HCT116 (cell line): ENCODE measurements around the gene G2E3. TPM values are rescaled to one million over a fixed set of nuclear protein-coding genes. Genes with fewer than 3 reads are reported as not detected.
A peak's percentile ranks its signal among the peaks of the same experiment; 100 is the strongest.
"Not testable (repeated sequence)": the region's sequence is repeated elsewhere in the genome, so short reads cannot be mapped to it uniquely, and the experiment has no call there.

Experiments used
- ATAC-seq: fragments of 200-7000 bp; cut with Tn5 transposase; 2 replicates; pipeline ENCODE4 v1.9.1; 2020; ENCODE audit warnings: mild to moderate bottlenecking, moderate library complexity
- BruUV-seq: library from RNA; stranded (reverse); fragments of 400-500 nt; replicated peaks from 2 replicates; lab custom pipeline; 2021; lab: Mats Ljungman, UMichigan
- CTCF ChIA-PET: fragments of 300-600 bp; sonication (Branson Sonifier 250); formaldehyde crosslinking; loops from one replicate; lab custom pipeline; 2021; ENCODE audit warnings: antibody characterized with exemption; lab: Charles Lee
- POLR2A ChIA-PET: fragments of 300-600, 350-600 bp; sonication (Branson Sonifier 250); formaldehyde crosslinking; loops from one replicate; lab custom pipeline; 2021; ENCODE audit warnings: antibody characterized with exemption; lab: Charles Lee
- RAD21 ChIA-PET, 2 experiments: fragments of 300-600 bp; sonication (Branson Sonifier 250); formaldehyde crosslinking; loops; one replicate each; lab custom pipeline; 2023; ENCODE audit warnings: low total read pairs in 2 of 2; ENCODE audit not compliant: uncharacterized antibody in 2 of 2, unreplicated experiment in 2 of 2, low non-redundant PET in 1 of 2; lab: Charles Lee
- DNase-seq: peaks from one replicate; pipeline ENCODE4 v3.0.0-alpha.2; 2010; ENCODE audit warnings: low read depth, low spot score
- H2AFZ ChIP-seq: fragments of 200-600 bp; shearing (Covaris generic), sonication (generic); 2 replicates; pipeline ENCODE4 v1.6.1; 2017; ENCODE audit warnings: low read depth, mixed run types, mixed read lengths, antibody characterized with exemption, low read length; ENCODE audit not compliant: poor library complexity, severe bottlenecking
- H3K27ac ChIP-seq: 2 replicates; pipeline ENCODE4 v1.5.1; 2012; ENCODE audit warnings: low read depth, low read length
- H3K27me3 ChIP-seq: fragments of 200-600 bp; sonication (generic); 2 replicates; pipeline ENCODE4 v1.6.1; 2016; ENCODE audit warnings: mixed run types, low read length, mixed read lengths; ENCODE audit not compliant: insufficient read depth
- H3K36me3 ChIP-seq, 2 experiments: fragments of 200-500 bp in 1 of 2; fragments of 200-600 bp in 1 of 2; sonication (Bioruptor generic) in 1 of 2; sonication (generic) in 1 of 2; 2 replicates each; pipeline versions ENCODE4 v1.5.1 to v1.6.1; 2014 to 2016; ENCODE audit warnings: low read length in 2 of 2, inconsistent platforms in 1 of 2, mixed read lengths in 1 of 2, mixed run types in 1 of 2; ENCODE audit not compliant: insufficient read depth in 2 of 2, control insufficient read depth in 1 of 2
- H3K4me1 ChIP-seq, 2 experiments: fragments of 200-600 bp in 1 of 2; sonication (generic) in 1 of 2; 2 replicates each; pipeline versions ENCODE4 v1.5.1 to v1.6.1; 2012 to 2017; ENCODE audit warnings: low read length in 2 of 2, inconsistent platforms in 1 of 2, mild to moderate bottlenecking in 1 of 2, mixed read lengths in 1 of 2, mixed run types in 1 of 2, moderate library complexity in 1 of 2; ENCODE audit not compliant: insufficient read depth in 2 of 2, control insufficient read depth in 1 of 2
- H3K4me2 ChIP-seq: fragments of 200-600 bp; sonication (generic); 2 replicates; pipeline ENCODE4 v1.6.1; 2017; ENCODE audit warnings: mixed run types, low read length, mixed read lengths
- H3K4me3 ChIP-seq, 2 experiments: fragments of 200-600 bp in 1 of 2; sonication (generic) in 1 of 2; replicated peaks in 1 of 2; 2 replicates each; pipeline ENCODE4 v1.5.1; 2011 to 2016; ENCODE audit warnings: low read length in 2 of 2, control low read depth in 1 of 2, low read depth in 1 of 2, mild to moderate bottlenecking in 1 of 2, mixed read lengths in 1 of 2, mixed run types in 1 of 2
- H3K79me2 ChIP-seq: fragments of 200-600 bp; sonication (generic); 2 replicates; pipeline ENCODE4 v1.6.1; 2017; ENCODE audit warnings: mild to moderate bottlenecking, mixed run types, low read length, moderate library complexity, mixed read lengths; ENCODE audit not compliant: insufficient read depth
- H3K9ac ChIP-seq: fragments of 200-600 bp; sonication (generic); 2 replicates; pipeline ENCODE4 v1.6.1; 2016; ENCODE audit warnings: low read length, mixed read lengths
- H3K9me2 ChIP-seq: fragments of 200-600 bp; sonication (generic), shearing (Covaris generic); 2 replicates; pipeline ENCODE4 v1.6.1; 2017; ENCODE audit warnings: mixed run types, mild to moderate bottlenecking, moderate library complexity; ENCODE audit not compliant: insufficient read depth
- H3K9me3 ChIP-seq, 2 experiments: fragments of 200-500 bp in 1 of 2; fragments of 200-600 bp in 1 of 2; sonication (Bioruptor generic) in 1 of 2; sonication (generic) in 1 of 2; 2 replicates each; pipeline ENCODE4 v1.6.1; 2014 to 2017; ENCODE audit warnings: low read length in 2 of 2, mixed read lengths in 2 of 2, inconsistent platforms in 1 of 2, low read depth in 1 of 2, mild to moderate bottlenecking in 1 of 2, mixed run types in 1 of 2, moderate library complexity in 1 of 2; ENCODE audit not compliant: control insufficient read depth in 1 of 2, insufficient read depth in 1 of 2
- H4K20me1 ChIP-seq: fragments of 200-600 bp; sonication (generic), shearing (Covaris generic); 2 replicates; pipeline ENCODE4 v1.6.1; 2017; ENCODE audit warnings: mixed run types, mild to moderate bottlenecking, moderate library complexity; ENCODE audit not compliant: insufficient read depth
- CEBPB ChIP-seq: IDR thresholded peaks from 2 replicates; pipeline ENCODE4 v1.6.1; 2012; ENCODE audit warnings: low read depth
- CTCF ChIP-seq, 3 experiments: fragments of 200-600 bp in 1 of 3; sonication (generic) in 1 of 3; IDR thresholded peaks in 2 of 3; conservative IDR thresholded peaks in 1 of 3; 2 replicates each; pipeline ENCODE4 v1.5.1; 2012 to 2017; ENCODE audit warnings: low read depth in 2 of 3, low read length in 2 of 3, antibody characterized with exemption in 1 of 3, borderline replicate concordance in 1 of 3, control low read depth in 1 of 3, mild to moderate bottlenecking in 1 of 3, mixed read lengths in 1 of 3, mixed run types in 1 of 3, moderate library complexity in 1 of 3; ENCODE audit not compliant: insufficient read depth in 1 of 3
- EGR1 ChIP-seq: IDR thresholded peaks from 2 replicates; pipeline ENCODE4 v1.6.1; 2012; ENCODE audit warnings: low read depth
- ELF1 ChIP-seq: IDR thresholded peaks from 2 replicates; pipeline ENCODE4 v1.6.1; 2012; ENCODE audit warnings: low read depth, borderline replicate concordance
- EZH2 ChIP-seq: fragments of 200-600 bp; sonication (generic); IDR thresholded peaks from 2 replicates; pipeline ENCODE4 v1.6.1; 2017; ENCODE audit warnings: antibody characterized with exemption, mixed run types
- FOSL1 ChIP-seq: IDR thresholded peaks from 2 replicates; pipeline ENCODE4 v1.6.1; 2012; ENCODE audit warnings: low read depth
- POLR2A ChIP-seq: IDR thresholded peaks from 2 replicates; pipeline ENCODE4 v1.7.0; 2011; ENCODE audit warnings: borderline replicate concordance; ENCODE audit not compliant: insufficient read depth, insufficient read length; ENCODE audit errors: extremely low read depth
- POLR2AphosphoS5 ChIP-seq: IDR thresholded peaks from 2 replicates; pipeline ENCODE4 v1.6.1; 2011; ENCODE audit warnings: mild to moderate bottlenecking, low read depth, low read length, moderate library complexity
- RAD21 ChIP-seq: IDR thresholded peaks from 2 replicates; pipeline ENCODE4 v1.6.1; 2012; ENCODE audit warnings: low read depth, mild to moderate bottlenecking
- SRF ChIP-seq: IDR thresholded peaks from 2 replicates; pipeline ENCODE4 v1.6.1; 2012; ENCODE audit warnings: low read depth
- YY1 ChIP-seq: IDR thresholded peaks from 2 replicates; pipeline ENCODE4 v1.6.1; 2011; ENCODE audit warnings: low read length, low read depth, moderate library complexity, mild to moderate bottlenecking; ENCODE audit not compliant: insufficient replicate concordance; ENCODE audit errors: extremely low read depth
- ZFX ChIP-seq: fragments of 450-650 bp; IDR thresholded peaks from 2 replicates; pipeline ENCODE4 v1.6.1; 2017
- intact Hi-C: fragments of 100-400 bp; cut with micrococcal nuclease; formaldehyde crosslinking; loops from 2 replicates; pipeline ENCODE4 v1.10.0; 2022
- total RNA-seq: library from RNA; stranded (reverse); gene quantifications from one replicate; pipeline ENCODE4 v1.2.1, GENCODE V29; 2021; ENCODE audit not compliant: unreplicated experiment

Gene G2E3
- total RNA-seq, 1 experiment from 2014 or later = 47.0 TPM

DNA sequence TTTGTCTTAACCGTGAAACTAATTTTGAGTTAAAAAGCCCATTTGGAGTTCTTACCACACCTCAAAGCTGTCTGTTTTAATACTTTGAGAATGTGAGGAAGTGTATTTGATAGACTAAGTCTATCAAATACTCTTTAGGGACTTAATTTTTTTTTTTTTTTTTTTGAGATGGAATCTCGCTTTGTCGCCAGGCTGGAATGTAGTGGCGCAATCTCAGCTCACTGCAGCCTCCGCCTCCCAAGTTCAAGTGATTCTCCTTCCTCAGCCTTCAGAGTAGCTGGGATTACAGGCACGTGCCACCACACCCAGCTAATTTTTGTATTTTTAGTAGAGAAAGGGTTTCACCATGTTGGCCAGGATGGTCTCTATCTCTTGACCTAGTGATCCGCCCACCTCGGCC is 70.5 kb downstream of the G2E3 start:
- intact Hi-C loops = not testable (repeated sequence)
- peaks cover 76% of the 10 kb centered on the region for H3K79me2 ChIP-seq

DNA sequence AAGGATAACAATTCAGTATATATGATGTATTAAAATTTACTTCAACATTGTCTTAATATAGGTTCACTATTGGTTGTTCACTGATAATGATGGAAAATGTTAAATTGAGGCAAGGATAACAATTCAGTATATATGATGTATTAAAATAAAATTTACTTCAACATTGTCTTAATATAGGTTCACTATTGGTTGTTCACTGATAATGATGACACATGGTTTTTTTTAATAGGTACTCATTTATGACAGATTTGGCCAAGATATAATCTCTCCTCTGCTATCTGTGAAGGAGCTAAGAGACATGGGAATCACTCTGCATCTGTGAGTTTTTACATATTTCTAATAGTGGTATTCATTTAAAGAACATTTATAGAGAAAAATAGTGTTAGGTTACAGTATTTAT is 71.3 kb downstream of the G2E3 start:
- CTCF ChIA-PET = no interaction called here
- no peak for TF ChIP-seq POLR2AphosphoS5
- no peak for TF ChIP-seq YY1
- no peak for TF ChIP-seq ELF1
- no peak for TF ChIP-seq FOSL1
- TF ChIP-seq POLR2A = no peak
- TF ChIP-seq CTCF (IDR thresholded peaks at IDR 0.05 in 2 of 3, conservative IDR thresholded peaks at IDR 0.05 in 1 of 3; ENCODE audit: borderline replicate concordance in 1 of 3, insufficient read depth in 1 of 3, low read depth in 2 of 3, low read length in 2 of 3) = no peak
- no peak for TF ChIP-seq SRF
- no peak for TF ChIP-seq EGR1
- TF ChIP-seq EZH2 = no peak
- TF ChIP-seq ZFX = no peak
- no peak for TF ChIP-seq RAD21
- TF ChIP-seq, all 23 proteins: peak for 0
- Histone ChIP-seq H3K4me2 (no peak overlapping the region), H3K4me1 (peaks cover 0 to 16% of the 10 kb centered on the region in 2 experiments; a peak in 2 of 4 replicates), H3K27ac (no peak overlapping the region), H4K20me1 (no peaks in the 10 kb centered on the region), H3K36me3 (peaks cover 11 to 13% of the 10 kb centered on the region in 2 experiments; a peak in 3 of 4 replicates), H3K9ac (no peak overlapping the region), H3K9me2 (no peaks in the 10 kb centered on the region), H3K27me3 (no peaks in the 10 kb centered on the region), H3K4me3 (no peak overlapping the region), H2AFZ (no peak overlapping the region), H3K79me2 (peaks cover 68% of the 10 kb centered on the region), H3K9me3 (no peaks in the 10 kb centered on the region)
- DNase-seq (no peak), ATAC-seq (no peak)
- intact Hi-C loops = no loop called here
- ChIA-PET RAD21 (no interaction called here), POLR2A (no interaction called here)
- no TSS peak for BruUV-seq

More for the DNA sequence above, 70.5 kb downstream of the G2E3 start:
- BruUV-seq, H3K27ac ChIP-seq, DNase-seq, H3K9me3 ChIP-seq, H3K9me2 ChIP-seq, H3K9ac ChIP-seq, H3K27me3 ChIP-seq, POLR2A ChIA-PET, RAD21 ChIA-PET, H4K20me1 ChIP-seq, H3K4me3 ChIP-seq, H2AFZ ChIP-seq: not testable (repeated sequence)
- peaks cover 6 to 13% of the 10 kb centered on the region in 2 experiments; a peak in 2 of 4 replicates for H3K36me3 ChIP-seq
- peaks cover 0 to 16% of the 10 kb centered on the region in 2 experiments; a peak in 2 of 4 replicates for H3K4me1 ChIP-seq
- CTCF ChIA-PET = interaction anchor here (0.6 kb wide), 1 partner anchor 294 kb away, joined by 3 read pairs; no protein-coding TSS in a partner anchor
- peak; percentile 63 for ATAC-seq
- peak overlapping the region; percentile 50 for H3K4me2 ChIP-seq
- TF ChIP-seq CEBPB = peak; percentile 89
